NCI-H524 treated with DMSO at 0.1 percent for 48 hours (cell line): ENCODE results near the gene SLCO2A1.

ENCODE experiments used
- DNase-seq: peaks from one replicate; lab custom pipeline; 2025; lab: John Stamatoyannopoulos, UW

The SLCO2A1 gene

DNA sequence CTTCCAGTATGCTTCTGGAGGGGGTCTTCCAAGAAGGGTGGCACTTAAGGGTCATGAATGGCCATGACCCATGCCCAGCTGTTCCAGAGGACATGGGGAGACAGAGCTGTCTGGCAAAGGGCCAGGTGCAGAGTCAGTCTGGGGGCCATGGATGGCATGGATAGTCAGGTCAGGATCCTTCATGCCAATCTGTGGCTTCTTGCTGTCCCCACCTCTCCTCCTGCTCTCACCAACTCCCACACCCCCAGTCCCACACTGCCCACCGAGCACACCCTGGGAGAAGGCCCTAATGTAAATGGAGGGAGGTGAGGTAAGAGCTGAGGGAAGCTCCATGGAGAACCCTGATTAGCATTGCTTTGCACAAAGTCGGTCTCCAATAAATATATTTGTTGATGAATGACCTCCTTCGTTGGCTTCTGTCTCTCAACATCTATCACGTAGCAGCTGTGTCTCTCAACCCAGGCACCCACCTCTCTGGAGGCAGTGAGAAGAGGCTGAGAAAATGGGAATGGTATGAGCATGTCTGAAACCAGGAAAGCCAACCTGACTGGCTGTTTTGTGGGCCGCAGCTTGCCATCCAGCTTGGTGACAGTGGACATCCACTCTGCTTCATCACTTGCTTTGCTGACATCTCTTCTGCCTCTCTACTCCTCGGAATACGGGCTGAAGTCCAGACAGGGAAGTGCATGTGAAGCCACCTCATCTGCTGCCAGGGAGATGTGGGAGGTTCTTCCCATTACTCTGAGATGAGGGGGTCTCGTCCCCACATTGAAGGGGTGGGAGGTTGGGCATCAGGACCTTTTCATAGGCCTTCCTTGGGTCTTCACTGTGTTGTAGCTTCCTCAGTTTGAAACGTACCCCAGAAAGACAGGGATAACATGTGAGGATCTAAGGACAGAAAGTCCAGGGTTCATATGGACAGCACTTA, 96.4 kb downstream of the SLCO2A1 start:
- DNase-seq, result no peak

DNA sequence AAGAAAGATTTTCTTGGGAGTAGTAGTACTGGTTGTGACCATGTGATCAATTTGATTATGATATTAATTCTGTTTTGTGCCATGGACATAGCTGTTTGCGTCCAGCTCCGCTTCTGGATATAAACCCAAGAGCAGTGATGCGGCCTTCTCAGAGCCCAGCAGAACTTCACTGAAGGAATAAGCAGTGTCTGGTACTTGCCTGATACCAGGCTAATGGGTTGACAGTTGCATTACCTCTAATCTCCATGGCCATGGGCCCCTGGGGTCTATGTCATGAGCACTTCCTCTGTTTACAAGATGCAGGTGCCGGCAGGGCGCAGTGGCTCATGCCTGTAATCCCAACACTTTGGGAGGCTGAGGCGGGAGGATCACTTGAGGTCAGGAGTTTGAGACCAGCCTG, 97.7 kb downstream of the SLCO2A1 start:
- no peak for DNase-seq

DNA sequence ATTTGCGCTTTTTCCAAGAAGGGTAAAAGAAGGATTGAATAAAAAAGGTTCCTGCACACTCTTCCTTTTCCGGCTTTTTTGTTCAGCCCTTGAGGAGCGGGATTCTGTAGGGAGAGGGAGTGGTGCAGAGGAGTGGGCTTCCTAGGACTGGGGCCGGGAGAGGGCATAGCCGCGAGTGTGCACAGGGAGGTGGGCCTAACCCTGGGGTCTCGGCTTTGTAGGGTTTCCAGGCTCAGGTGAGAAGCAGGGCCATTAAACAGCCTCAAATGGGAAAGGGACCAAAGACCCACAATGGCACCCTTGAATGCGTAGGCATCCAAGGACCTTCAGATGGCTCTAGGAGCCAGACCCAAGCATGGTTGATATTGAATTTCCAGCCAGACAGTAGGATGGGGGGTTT, 98.6 kb downstream of the SLCO2A1 start:
- no peak for DNase-seq

DNA sequence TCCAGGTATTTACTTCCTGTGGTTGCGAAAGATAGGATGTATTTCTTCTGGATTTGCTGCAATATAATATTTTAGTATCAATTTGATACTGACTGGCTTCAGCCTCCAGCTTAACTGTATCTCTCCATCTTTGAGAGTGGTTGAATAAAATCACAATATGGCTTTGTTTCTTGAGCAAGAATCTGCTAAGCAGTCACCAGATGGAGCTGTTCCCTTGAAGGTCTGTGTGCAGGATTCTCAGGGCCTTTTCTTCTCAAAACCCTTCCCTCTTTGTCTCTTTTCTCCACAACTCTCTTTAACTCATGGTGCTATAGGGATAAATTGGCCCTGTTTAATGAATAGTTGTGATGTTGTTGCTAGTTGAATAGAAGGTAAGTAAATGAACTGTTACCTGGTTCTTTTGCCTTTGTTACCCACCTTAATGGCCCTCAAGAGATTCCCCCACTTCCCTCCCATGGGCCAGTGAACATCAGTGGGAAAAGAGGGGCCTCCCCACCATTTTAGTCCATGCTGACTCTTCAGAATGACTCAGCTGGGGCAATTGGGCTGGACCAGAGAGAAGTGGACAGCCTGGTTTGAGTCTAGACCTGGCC, 99.3 kb downstream of the SLCO2A1 start:
- DNase-seq, result peak; percentile 32

DNA sequence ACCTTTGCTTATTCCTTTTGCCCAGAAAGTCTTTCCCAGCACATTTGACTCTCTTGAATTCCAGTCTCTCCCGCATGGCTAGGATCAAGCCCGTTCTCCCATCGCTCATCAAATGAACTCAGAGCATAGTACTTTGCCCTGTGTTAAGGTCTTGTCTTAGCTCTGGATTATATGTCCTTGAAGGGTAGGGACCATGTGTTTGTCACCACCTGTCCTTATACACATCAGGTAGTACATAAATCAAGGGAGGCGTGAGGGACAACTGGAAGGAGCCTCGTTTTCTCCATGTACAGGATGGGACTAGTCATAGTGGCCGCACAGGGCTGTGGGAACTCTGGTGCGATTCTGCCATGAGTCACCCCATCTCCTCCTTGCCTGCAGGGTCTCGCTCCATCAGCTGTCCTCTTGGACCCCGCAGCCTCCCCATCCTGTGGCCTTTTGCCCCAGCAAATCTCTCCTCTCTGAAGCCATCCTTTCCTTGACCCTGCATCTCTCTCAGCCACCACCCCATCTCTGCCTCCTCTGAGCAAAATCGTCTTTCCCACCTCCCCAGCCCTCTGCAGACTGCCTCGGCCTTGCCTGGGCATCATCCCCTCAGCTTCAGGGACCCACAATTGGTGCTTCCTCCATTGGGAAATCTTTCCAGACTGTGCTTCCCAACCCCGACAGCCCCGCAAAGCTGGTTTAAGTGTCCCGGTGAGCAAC, 100.7 kb downstream of the SLCO2A1 start:
- no peak for DNase-seq

DNA sequence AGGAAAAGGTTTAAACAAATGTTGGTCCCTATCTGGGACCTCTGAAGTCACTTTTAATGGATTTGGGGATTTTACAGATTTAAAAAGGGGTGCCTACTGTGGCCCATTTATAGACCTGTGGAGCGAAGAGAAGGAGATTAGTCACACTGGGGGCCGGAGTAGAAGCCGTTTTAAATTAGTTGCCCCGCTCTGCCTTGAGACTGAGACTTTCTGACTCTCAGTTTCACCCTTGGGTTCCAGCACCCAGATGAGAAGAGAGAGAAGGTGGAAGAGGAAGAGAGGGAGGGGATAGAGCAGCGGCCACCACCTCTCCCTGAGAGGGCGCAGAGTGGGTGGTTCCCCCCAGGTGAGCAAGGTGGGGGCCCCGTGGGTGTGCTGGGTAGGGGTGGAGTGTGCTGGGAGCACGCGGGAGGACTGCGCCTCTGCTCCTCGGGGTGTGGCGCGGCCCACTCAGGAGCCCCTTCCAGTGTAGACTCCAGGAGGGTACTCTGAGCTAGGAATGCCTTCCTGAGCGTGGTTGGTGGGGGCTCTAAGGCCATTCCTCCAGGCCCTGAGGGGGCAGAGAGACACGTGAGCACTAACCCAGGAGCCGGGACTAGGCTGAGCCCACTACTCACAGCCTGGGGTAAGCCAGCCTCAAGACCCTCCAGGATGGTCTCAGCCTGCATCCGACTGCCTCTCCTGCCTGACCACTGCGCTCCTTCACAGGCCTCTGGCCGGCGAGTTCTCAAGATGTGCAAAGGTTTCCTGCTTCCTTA, 101.4 kb downstream of the SLCO2A1 start:
- DNase-seq, result no peak

GRCh38 chr3:133927540-133928066, 102.1 kb downstream of the SLCO2A1 start:
- DNase-seq, result no peak

GRCh38 chr3:133926736-133927539, 102.8 kb downstream of the SLCO2A1 start:
- DNase-seq, result no peak

- DNase-seq, result no peak
Observed at GRCh38 chr3:133925960-133926735, 103.6 kb downstream of the SLCO2A1 start.

DNA sequence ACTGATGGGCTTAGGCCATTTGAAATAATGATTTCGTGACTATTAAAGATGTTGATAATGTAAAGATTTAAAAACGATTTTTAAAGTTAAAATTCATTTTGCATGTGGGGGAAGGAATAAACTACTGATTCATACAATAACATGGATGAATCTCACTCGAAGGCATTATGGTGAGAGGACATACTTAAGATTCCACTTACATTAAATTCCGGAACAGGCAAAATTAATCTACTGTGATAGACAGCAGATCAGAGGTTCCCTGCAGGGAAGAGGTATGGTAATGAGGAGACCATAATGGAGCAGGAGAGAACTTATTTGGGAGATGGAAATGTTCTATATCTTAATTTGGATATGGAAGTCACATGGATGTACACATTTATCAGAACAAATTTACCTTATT, 105.7 kb downstream of the SLCO2A1 start:
- no peak for DNase-seq

DNA sequence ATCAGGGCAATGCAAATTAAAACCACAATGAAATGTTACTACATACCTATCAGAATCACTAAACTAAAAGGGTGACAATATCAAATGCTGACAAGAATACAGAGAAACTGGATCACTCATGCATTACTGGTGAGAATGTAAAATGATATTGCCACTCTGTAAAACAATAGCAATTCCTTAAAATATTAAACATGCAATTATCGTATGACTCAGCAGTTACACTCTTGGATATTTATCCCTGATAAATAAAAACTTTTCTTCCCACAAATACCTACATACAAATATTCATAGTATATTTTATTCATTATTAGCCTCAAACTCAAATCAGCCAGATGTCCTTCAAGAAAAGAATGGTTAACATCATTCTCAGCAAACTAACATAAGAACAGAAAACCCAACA, 108.1 kb downstream of the SLCO2A1 start:
- no peak for DNase-seq

DNA sequence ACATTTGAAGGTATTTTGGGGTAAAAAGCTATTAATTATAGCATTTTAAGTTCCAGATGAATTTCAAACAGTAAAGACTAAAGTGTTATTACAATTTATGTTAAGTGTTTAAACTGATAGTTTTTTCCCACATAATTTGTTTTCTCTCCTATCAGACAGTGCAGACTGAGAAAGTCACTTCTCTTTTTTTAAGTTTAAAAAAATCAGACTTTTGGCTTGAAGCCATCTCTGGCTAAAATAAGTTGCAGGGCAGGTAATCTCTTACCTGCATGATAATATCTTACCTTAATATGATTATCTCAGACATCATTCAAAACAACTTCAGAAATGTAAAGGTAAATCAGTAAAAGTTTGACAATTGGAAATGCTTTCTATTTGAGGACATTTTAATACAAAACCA, 112.6 kb downstream of the SLCO2A1 start:
- no peak for DNase-seq

GRCh38 chr3:133915685-133916658, 113.8 kb downstream of the SLCO2A1 start:
- no peak for DNase-seq

DNA sequence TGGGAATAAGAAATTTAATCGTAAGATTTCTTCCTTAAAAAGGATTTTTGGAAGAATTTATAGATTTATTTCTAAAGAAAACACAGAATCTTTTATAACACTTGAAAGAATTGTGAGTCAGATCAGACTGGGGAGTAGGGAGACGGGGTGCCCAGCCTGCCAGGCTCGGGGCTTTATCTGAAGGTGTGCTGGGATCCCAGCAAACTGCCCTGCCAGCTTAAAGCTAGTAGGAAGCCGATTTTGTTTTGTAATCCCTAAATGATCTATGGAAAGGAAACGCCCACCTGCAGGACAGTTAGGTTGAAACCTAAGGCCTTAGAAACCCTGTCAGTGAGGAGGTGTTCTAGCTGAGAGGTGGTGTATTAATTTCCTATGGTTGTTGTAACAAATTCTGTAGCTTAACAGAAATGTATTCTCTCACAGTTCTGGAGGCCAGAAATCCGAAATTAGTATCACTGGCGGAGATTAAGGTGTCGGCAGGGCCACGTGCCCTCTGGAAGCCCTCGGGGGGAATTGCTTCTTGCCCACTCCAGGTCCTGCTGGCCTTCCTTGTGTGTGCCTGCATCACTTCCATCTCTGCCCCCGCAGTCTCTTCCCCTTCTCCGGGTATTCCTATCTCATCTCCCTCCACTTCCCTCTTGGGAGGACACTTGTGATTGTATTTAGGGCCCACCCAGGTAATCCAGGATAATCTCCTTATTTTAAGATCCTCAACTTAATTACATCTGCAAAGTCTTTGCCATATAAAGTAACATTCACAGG, 114.7 kb downstream of the SLCO2A1 start:
- peak; percentile 48 for DNase-seq

- no peak for DNase-seq
Observed at GRCh38 chr3:133910422-133910821, 119.3 kb downstream of the SLCO2A1 start.

DNA sequence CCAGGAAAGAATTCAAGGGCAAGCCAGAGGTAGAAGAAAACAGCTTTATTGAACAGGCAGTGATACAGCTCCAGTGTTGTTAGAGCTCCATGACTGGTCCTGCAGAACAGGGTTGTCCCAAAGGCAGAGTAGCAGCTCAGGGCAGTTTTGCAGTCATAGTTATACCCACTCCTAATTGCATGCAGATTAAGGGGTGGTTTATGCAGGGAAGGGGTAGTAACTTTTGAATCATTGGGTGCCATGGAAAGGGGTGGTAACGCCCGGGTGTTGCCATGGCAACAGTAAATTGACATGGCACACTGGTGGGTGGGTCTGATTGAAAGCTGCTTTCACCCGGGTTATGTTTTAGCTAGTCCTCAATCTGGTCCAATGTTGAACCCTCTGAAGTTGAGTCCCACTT, 124.3 kb downstream of the SLCO2A1 start:
- DNase-seq, result no peak

DNA sequence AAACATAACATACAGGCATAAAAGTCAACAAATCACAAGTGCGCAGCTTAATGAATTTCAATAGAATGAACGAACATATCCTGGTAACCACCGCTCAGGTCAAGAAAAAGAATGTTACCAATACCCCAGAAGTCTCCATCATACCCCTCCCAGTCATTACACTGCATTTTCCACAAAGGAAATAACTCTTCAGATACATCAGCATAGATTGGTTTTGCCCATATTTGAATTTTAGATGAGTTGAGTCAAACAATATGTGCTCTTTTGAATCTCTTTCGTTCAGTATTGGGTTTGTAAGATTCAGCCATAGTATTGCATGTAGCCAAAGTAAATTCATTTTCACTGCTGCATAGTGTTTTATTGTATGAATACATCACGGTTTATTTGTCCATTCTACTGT, 127.9 kb downstream of the SLCO2A1 start:
- DNase-seq, result no peak

DNA sequence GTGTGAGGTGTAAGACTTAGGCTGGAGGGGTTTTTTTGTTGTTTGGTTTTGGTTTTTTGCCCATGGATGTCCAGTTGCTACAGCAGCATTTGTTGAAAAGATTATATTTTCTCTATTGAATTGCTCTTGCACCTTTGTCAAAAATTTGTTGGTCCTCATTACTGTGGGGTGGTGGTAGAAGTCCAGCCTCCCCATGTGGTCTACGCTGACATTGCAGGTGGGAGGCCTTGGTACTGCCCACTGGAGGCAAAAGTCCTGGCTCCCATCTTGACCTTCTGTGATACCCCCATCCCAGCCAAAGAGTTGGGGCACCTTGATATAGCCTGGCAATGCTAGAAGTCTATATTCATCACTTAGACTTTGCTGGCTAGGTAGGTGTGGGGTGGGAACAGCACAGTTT, 128.6 kb downstream of the SLCO2A1 start:
- DNase-seq, result no peak
